Stimulated activated CD8-positive, alpha-beta memory T cell treated with anti-CD3 and anti-CD28 coated beads, Interleukin-12 subunit alpha, Interleukin-12 subunit beta, amount 100 ng/mL, for 4 hours (primary cell): Measurements from ENCODE around the gene CDC42BPA.

Experiments
- DNase-seq: peaks from one replicate; pipeline ENCODE4 v3.0.0-alpha.2; 2020; ENCODE audit warnings: low read depth

CDC42BPA gene

DNA sequence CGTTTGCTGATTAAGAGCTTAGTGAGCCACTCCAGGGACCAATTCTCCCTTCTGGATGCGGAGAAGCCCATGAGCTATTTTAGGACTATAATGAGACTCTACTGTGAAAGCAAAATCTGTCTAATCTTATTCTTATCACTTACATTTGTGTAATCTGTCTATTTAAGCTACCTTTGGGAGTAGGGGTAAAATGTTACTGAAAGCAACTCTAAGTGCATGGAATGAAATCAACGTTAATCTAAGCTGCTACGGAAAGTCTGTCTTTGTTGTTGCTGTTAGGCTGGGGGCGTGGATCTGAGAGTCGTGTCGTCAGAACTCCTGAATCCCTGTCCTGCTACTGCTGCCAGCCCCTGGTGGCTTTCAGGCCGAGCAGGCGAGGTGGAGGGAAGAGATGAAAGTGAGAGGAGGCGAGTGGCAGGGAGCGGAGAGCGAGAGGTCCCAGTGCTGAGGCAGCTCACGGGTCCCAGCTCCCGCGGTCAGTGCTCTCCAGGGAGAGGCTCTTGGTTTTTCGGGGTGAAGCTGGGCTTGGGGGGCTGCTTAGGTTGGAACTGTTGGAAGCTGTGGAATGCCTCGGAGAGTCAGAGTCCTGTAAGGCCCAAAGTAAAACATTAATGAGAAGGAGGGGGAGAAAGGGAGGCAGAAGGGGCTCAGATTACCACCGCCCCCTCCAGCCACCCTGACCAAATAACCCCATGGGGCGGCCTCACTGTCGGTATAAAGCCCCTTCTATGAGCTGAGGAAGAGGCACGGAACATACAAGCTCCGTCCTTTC lies 324.3 kb downstream of the CDC42BPA start:
- DNase-seq: no peak

DNA sequence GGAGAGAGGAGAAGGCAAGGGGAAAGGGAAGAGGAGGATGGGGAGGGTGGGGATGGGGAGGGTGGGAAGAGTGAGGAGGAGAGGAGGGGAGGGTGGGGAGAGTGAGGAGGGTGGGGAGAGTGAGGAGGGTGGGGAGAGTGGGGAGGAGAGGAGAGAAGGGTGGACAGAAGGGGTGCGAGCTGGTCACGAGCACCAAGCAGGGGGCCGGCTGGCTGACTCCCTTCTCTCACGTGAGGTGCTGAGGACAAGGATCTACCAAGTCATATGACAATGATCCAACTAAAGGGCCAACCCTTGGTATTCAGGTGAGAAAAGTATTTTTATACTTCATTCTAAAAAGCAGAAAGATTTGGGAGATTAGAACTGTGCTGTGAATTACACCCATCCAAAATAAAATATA lies 326.4 kb downstream of the CDC42BPA start:
- no peak for DNase-seq

DNA sequence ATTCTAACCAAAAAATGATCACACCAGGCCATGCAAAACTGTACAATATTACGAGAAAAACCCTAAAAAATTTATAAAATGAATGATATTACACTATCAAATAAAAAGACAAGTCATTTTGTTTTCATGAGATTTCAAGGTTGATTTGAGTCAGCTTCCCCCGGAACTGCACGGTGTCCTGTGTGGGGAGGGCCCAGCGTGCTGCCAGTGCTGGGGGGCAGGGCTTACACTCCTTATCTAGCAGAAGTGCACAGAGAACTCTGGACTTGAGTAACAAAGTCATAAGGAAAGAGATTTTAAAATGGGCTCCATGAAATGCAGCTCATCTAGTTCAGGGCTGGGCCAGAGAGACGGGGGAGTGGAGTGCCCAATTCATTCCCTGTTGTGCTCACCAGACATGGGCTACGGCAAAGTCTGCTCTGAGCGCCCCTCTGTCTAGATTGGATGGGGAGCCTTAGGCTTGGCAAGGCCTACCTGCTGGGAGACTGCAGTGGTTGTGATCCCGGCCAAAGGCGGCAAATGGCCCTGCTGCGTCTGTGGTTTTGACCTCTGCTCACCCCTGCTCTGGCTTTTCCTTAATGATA lies 328.1 kb downstream of the CDC42BPA start:
- no peak for DNase-seq

DNA sequence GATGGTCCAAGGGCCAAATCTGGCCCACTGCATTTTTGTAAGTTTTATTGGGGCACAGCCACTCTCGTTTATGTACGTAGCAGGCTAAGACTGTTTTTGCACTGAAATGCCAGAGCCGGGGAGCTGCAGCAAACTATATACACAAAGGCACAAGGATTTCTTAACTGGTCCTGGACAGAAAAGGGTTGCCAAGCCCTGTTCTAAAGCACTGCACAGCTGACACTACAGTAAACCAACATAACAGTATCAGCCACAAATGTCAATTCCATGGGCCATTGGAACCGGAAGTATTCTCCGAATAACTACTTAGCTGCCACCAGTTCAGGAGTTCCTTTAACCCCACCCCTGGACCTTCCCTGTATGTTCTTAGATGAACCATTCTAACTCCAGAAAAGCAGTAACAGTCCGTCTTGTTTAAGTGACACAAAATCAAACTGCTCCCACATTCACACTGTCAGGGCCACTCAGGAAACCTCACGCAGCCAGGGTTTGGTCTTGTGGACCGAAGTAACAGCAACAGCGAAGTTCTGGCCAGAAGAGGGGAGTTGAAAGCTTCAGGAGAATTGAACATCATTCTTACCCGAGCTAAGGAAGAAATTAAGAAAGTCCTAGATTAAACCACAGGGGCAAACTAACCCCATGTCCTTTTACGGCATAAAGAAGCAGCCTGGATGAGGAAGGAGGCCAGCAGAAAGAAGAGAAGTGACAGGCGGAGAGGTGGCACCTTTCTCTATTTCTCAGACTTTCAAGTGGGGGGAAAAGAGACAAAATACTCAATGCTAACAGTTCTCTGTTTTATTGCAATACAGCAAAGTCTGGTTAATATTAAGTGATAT lies 329.0 kb downstream of the CDC42BPA start:
- no peak for DNase-seq

DNA sequence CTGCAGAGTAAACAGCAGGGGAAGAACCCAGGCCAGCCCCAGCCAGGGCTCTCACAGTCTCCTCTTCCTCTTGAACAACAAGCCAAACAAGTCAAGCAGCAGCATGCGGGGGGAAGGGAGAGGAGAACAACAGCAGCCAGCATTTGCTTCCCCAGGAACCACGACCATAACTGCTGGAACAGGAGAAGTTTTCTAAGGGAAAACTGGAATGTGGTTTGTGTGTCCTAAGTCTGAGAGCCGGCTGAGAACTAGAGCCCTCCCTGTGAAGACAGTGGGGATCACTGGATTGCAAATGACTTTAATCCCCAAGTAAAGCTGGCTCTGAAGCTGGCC lies 330.0 kb downstream of the CDC42BPA start:
- DNase-seq: no peak

DNA sequence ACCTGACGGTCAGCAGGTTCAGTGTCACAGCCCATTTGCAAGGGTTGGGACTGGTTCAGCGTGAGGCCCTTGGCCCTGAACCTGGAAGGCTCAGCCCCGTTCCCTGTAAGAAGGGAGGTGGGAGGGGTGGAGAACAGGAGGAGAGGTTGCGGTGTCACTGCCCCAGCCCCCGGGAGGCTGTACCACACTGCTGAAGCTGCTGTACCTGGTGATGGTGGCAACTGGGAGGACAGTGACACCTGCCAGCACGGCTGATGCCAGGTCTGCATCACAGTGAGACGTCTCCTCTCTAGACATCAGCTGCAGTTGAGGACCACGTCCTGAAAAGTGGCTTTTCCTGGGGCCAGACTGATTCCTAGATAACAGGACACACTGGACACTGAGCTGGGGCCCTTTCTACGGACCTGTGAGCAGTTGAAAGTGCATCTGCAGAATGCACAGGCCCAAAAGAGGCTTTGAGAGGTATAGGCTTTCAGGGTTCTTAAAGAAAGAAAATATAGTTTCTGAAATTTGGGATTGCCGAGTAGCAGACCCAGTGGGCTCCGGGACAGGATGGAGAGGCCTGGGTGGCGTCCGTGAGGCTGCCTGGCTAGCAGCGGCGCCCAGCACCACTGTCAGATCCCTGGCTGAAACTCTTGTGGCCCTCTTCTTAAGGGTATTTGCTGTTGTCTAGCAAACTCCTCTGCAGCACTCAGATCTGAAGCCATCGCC lies 330.5 kb downstream of the CDC42BPA start:
- no peak for DNase-seq

DNA sequence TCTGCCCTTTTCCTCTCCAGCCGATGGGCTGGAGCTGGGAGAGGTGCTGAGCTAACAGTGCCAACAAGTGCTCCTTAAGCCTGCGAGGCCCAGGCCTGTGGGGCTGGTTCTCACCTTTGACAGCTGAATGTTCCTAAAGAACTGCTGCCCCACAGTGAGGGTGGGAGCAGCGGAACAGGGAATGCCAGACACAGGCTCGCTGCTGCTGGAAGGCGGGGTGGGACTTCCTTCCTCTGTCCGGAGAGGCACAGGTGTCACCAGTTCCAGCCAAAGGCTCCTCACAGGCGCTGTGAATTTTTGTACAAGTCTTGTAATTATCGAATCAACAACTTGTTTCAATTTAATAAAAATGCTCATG lies 331.1 kb downstream of the CDC42BPA start:
- no peak for DNase-seq

- DNase-seq: no peak
These were observed 331.7 kb downstream of the CDC42BPA start for GRCh38 chr1:226986496-226987178.

GRCh38 chr1:226985839-226986463 lies 332.3 kb downstream of the CDC42BPA start:
- no peak for DNase-seq

- DNase-seq: no peak
These were observed 333.0 kb downstream of the CDC42BPA start for GRCh38 chr1:226985239-226985838.

- DNase-seq: no peak
These were observed 333.6 kb downstream of the CDC42BPA start for GRCh38 chr1:226984521-226985238.

GRCh38 chr1:226983992-226984364 lies 334.3 kb downstream of the CDC42BPA start:
- DNase-seq: no peak

GRCh38 chr1:226983247-226983991 lies 334.9 kb downstream of the CDC42BPA start:
- DNase-seq: no peak

- DNase-seq: no peak
These were observed 335.7 kb downstream of the CDC42BPA start for GRCh38 chr1:226982451-226983177.

GRCh38 chr1:226981838-226982237 lies 336.5 kb downstream of the CDC42BPA start:
- DNase-seq: no peak

- no peak for DNase-seq
These were observed 336.9 kb downstream of the CDC42BPA start for GRCh38 chr1:226981386-226981817.

- DNase-seq: no peak
These were observed 337.5 kb downstream of the CDC42BPA start for GRCh38 chr1:226980565-226981385.

DNA sequence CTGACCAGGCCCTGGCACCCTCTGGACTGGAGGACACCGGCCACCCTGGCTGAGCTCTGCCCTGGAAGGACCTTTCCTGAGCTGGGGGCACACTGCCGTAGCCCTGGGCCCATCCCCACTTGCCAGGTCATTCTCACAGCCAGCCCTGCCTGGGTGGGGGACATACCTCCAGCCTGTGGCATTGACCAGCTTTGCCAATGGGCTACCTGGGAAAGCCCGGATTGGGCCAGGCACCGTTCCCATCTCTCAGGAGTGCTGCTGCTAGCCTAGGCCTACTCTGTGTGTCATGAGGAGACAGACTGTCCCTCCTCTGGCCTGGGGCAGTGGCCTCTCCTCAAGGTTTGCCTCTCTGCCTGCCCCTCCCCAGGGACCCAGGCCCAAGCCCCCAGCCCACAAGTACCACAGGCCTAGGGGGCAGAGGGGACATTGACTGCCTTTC lies 338.2 kb downstream of the CDC42BPA start:
- no peak for DNase-seq
